SU-DHL-6 (cell line): ENCODE data around the gene CRY2.

Experiments
- H2AFZ ChIP-seq: fragments of 200-600 bp; sonication (generic); 2 replicates; pipeline ENCODE4 v1.6.1; 2014; ENCODE audit warnings: low read depth, mild to moderate bottlenecking, moderate library complexity, mixed read lengths, antibody characterized with exemption, low read length; ENCODE audit not compliant: severe bottlenecking
- H3F3A ChIP-seq: fragments of 200-600 bp; shearing (Covaris generic); 2 replicates; pipeline ENCODE4 v1.6.0; 2016; ENCODE audit warnings: antibody characterized with exemption, mild to moderate bottlenecking; ENCODE audit not compliant: insufficient read depth
- H3K27ac ChIP-seq: fragments of 200-600 bp; sonication (generic); 2 replicates; pipeline ENCODE4 v1.5.1; 2016; ENCODE audit warnings: low read depth, mild to moderate bottlenecking, low read length, moderate library complexity, mixed read lengths
- H3K27me3 ChIP-seq: fragments of 200-600 bp; sonication (generic), shearing (Covaris generic); 2 replicates; pipeline ENCODE4 v1.6.0; 2014; ENCODE audit warnings: mild to moderate bottlenecking, low read length
- H3K36me3 ChIP-seq: fragments of 200-600 bp; sonication (generic); 2 replicates; pipeline ENCODE4 v1.6.1; 2014; ENCODE audit warnings: mild to moderate bottlenecking, low read length, mixed read lengths
- H3K4me2 ChIP-seq: fragments of 300-600, 200-600 bp; shearing (Covaris generic), sonication (generic); 2 replicates; pipeline ENCODE4 v1.6.0; 2014; ENCODE audit warnings: low read length, low read depth, mild to moderate bottlenecking; ENCODE audit not compliant: poor library complexity, severe bottlenecking
- H3K4me3 ChIP-seq: fragments of 200-600 bp; sonication (generic); 2 replicates; pipeline ENCODE4 v1.5.1; 2014; ENCODE audit warnings: antibody characterized with exemption, low read length, mild to moderate bottlenecking, mixed read lengths; ENCODE audit not compliant: insufficient read depth, poor library complexity, severe bottlenecking
- H3K79me2 ChIP-seq: fragments of 200-600 bp; sonication (generic); 2 replicates; pipeline ENCODE4 v1.6.1; 2014; ENCODE audit warnings: mild to moderate bottlenecking, low read length, moderate library complexity; ENCODE audit not compliant: insufficient read depth
- H3K9ac ChIP-seq: fragments of 200-600 bp; sonication (generic); 2 replicates; pipeline ENCODE4 v1.7.0; 2014; ENCODE audit warnings: mild to moderate bottlenecking, low read length
- H3K9me2 ChIP-seq: fragments of 200-600 bp; sonication (generic); replicated peaks from 2 replicates; pipeline ENCODE4 v1.6.1; 2014; ENCODE audit warnings: low read length; ENCODE audit not compliant: insufficient read depth
- H3K9me3 ChIP-seq: fragments of 200-600 bp; sonication (generic); 2 replicates; pipeline ENCODE4 v1.6.1; 2014; ENCODE audit warnings: low read length, mixed read lengths; ENCODE audit not compliant: insufficient read depth
- H4K20me1 ChIP-seq: fragments of 200-600 bp; sonication (generic); 2 replicates; pipeline ENCODE4 v1.6.1; 2014; ENCODE audit warnings: low read depth, mild to moderate bottlenecking, antibody characterized with exemption, low read length, moderate library complexity, mixed read lengths
- CTCF ChIP-seq: fragments of 200-600 bp; sonication (generic); IDR thresholded peaks from one replicate; pipeline ENCODE4 v1.5.1; 2017; ENCODE audit warnings: antibody characterized with exemption, mild to moderate bottlenecking, low read length, moderate library complexity; ENCODE audit not compliant: insufficient read depth, poor library complexity, severe bottlenecking
- EZH2phosphoT487 ChIP-seq: fragments of 200-600 bp; sonication (generic), shearing (Covaris generic); conservative IDR thresholded peaks from 2 replicates; pipeline ENCODE4 v1.6.1; 2018; ENCODE audit warnings: mild to moderate bottlenecking, antibody characterized with exemption, low read length, moderate library complexity, mixed read lengths

CRY2 gene

DNA sequence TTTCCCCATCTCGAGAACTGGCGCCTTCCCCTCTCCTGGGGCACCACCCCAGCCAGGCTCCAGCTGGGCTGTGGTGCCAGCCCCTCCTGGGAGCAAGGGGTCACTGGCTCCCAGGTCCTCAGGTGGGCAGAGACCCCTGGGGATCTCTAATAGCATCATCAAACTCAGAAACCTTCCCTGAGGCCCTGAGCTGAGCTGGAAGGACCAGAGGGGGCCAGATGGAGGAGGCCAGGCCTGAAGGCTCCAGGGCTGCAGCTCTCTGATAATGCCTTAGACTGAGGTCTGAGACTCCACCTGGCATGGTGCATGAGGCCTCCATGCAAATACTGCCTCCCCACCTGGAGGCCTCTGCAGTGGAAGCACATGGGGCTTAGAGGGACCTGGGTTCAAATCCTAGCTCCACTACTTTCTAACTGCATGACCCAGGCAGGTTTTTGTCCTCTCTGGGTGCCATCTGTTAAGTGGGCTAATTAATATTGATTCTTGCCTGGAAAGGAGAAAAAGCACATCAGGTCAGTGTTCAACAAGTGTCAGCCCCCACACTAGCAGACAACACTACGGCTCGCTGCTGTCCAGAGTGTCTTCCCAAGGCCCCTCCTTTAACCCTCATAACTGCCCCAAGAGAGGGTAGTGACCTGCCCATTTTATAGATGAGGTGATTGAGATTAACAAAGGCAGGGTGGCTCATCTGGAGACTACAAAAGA, 39.7 kb downstream of the CRY2 start:
- Histone ChIP-seq H3K9ac (no peak overlapping the region), H3K9me3 (no peaks in the 10 kb centered on the region), H3K79me2 (no peaks in the 10 kb centered on the region), H3K36me3 (no peaks in the 10 kb centered on the region), H2AFZ (no peak overlapping the region), H3K4me2 (no peak overlapping the region), H3K27me3 (no peaks in the 10 kb centered on the region), H3K9me2 (no peaks in the 10 kb centered on the region), H3K27ac (no peak overlapping the region), H3F3A (no peaks in the 10 kb centered on the region), H4K20me1 (no peaks in the 10 kb centered on the region), H3K4me3 (no peak overlapping the region)
- no peak for TF ChIP-seq EZH2phosphoT487
- TF ChIP-seq CTCF: no peak

- Histone ChIP-seq H3K4me3 (no peak overlapping the region), H3K9me3 (no peaks in the 10 kb centered on the region), H3K36me3 (no peaks in the 10 kb centered on the region), H3K27me3 (no peaks in the 10 kb centered on the region), H3K79me2 (no peaks in the 10 kb centered on the region), H3K9me2 (no peaks in the 10 kb centered on the region), H3K27ac (no peak overlapping the region), H3K9ac (no peak overlapping the region), H4K20me1 (no peaks in the 10 kb centered on the region), H3K4me2 (no peak overlapping the region), H2AFZ (no peak overlapping the region), H3F3A (no peaks in the 10 kb centered on the region)
- TF ChIP-seq CTCF (no peak), EZH2phosphoT487 (no peak)
Observed at GRCh38 chr11:45887587-45887986, 40.3 kb downstream of the CRY2 start.

DNA sequence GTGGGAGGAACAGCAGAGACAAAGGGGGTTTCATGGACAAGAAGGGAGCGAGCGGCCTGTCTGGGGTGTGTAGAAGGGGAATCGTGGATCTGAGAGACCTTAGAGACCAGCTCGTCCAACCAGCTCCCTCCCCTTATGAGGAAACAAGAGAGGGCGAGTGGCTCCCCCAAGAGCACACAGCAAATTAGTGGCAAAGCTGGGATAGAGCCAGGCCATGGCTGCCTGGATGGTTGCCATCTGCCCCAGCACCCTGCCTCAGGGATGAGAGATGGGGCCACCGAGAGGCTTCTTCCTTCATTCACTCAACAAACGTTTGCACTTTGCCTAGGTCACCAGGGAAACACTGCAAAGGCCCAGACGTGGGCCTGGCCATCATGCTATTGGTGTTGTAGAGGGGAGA, 42.3 kb downstream of the CRY2 start:
- TF ChIP-seq EZH2phosphoT487 (no peak), CTCF (no peak)

More for the DNA sequence above, 42.3 kb downstream of the CRY2 start:
- no peaks in the 10 kb centered on the region for H3K36me3 ChIP-seq
- H3F3A ChIP-seq: no peaks in the 10 kb centered on the region
- no peak overlapping the region for H2AFZ ChIP-seq
- no peaks in the 10 kb centered on the region for H4K20me1 ChIP-seq
- no peak overlapping the region for H3K4me2 ChIP-seq
- no peaks in the 10 kb centered on the region for H3K79me2 ChIP-seq
- no peaks in the 10 kb centered on the region for H3K9me2 ChIP-seq
- H3K4me3 ChIP-seq: no peak overlapping the region
- H3K9ac ChIP-seq: no peak overlapping the region
- no peaks in the 10 kb centered on the region for H3K27me3 ChIP-seq
- H3K27ac ChIP-seq: no peak overlapping the region
- H3K9me3 ChIP-seq: no peaks in the 10 kb centered on the region
